ENCODE measurements around the gene FYCO1.

DNA sequence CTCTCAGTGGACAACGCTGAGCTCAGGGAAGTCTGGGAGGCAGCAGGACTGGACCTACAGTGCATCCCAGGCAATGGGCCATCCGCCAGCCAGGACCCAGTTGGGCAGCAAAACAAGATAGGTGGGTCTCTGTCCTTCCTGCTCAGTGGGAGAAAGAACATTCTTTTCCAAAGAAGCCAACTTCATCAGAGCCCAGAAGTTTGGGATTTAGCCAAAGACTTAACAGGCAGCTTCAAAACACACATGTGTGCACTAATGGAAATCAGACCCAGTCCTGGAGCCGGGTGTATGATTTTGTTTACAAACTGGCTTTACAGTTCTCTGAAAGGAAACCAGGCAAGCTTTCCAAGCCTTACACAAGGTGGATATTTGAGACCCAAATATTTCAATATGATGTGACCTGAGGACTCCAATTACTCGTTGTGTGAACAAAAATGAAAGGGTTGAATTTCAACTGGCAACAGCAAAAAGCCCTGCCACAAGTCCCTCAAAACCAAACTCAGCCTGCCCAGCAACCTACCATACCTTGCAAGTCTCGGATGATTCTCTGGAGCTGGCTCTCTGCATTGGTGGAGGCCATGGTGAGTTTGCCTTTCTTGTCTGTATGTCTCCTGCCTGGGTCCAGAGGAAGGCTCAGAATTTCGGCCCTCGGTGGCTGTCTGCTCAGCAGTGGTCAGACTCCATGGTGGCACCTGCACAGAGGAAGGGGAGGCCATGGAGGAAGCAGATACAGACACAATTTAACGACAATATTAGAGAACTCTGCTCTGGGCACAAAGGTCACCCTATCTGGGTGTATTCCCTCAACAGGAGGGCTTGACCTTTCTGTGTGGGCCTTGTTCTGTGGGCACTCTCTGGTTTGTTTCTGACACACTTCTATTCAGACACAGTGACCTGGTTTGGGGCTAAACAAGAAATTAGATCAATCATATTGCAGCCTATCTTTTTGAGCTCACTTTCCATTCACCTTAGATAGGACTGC lies 11.0 kb downstream of the FYCO1 start:
- TF ChIP-seq POLR2A (IDR thresholded peaks at IDR 0.05) = no peak
- TF ChIP-seq, protein P1, sequence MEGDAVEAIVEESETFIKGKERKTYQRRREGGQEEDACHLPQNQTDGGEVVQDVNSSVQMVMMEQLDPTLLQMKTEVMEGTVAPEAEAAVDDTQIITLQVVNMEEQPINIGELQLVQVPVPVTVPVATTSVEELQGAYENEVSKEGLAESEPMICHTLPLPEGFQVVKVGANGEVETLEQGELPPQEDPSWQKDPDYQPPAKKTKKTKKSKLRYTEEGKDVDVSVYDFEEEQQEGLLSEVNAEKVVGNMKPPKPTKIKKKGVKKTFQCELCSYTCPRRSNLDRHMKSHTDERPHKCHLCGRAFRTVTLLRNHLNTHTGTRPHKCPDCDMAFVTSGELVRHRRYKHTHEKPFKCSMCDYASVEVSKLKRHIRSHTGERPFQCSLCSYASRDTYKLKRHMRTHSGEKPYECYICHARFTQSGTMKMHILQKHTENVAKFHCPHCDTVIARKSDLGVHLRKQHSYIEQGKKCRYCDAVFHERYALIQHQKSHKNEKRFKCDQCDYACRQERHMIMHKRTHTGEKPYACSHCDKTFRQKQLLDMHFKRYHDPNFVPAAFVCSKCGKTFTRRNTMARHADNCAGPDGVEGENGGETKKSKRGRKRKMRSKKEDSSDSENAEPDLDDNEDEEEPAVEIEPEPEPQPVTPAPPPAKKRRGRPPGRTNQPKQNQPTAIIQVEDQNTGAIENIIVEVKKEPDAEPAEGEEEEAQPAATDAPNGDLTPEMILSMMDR (IDR thresholded peaks at IDR 0.05) = no peak

Data from Peyer's patch (tissue), 4 donors.